DMS153 (cell line): ENCODE data around the gene TMEM63A.
"Not testable (repeated sequence)": the region's sequence is repeated elsewhere in the genome, so short reads cannot be mapped to it uniquely, and the experiment has no call there.

Experiments used
- DNase-seq: peaks from one replicate; lab custom pipeline; 2025; lab: John Stamatoyannopoulos, UW

Gene TMEM63A

GRCh38 chr1:225845571-225846259 lies 36.5 kb downstream of the TMEM63A start:
- peak; percentile 70 for DNase-seq

GRCh38 chr1:225845097-225845496 lies 37.1 kb downstream of the TMEM63A start:
- DNase-seq, result no peak

- no peak for DNase-seq
Measured at GRCh38 chr1:225844236-225845061, 37.7 kb downstream of the TMEM63A start.

GRCh38 chr1:225843426-225843795 lies 38.8 kb downstream of the TMEM63A start:
- no peak for DNase-seq

- no peak for DNase-seq
Measured at GRCh38 chr1:225842788-225843425, 39.3 kb downstream of the TMEM63A start.

GRCh38 chr1:225842074-225842473 lies 40.1 kb downstream of the TMEM63A start:
- no peak for DNase-seq

GRCh38 chr1:225840713-225841112 lies 41.5 kb downstream of the TMEM63A start:
- DNase-seq, result no peak

- no peak for DNase-seq
Measured at GRCh38 chr1:225840223-225840610, 42.0 kb downstream of the TMEM63A start.

- no peak for DNase-seq
Measured at GRCh38 chr1:225838793-225839192, 43.4 kb downstream of the TMEM63A start.

- DNase-seq, result not testable (repeated sequence)
Measured at GRCh38 chr1:225836296-225836695, 45.9 kb downstream of the TMEM63A start.

- no peak for DNase-seq
Measured at GRCh38 chr1:225835856-225836255, 46.3 kb downstream of the TMEM63A start.

- no peak for DNase-seq
Measured at GRCh38 chr1:225834417-225835329, 47.5 kb downstream of the TMEM63A start.

- DNase-seq, result no peak
Measured at GRCh38 chr1:225830841-225831240, 51.3 kb downstream of the TMEM63A start.

GRCh38 chr1:225828706-225829345 lies 53.4 kb downstream of the TMEM63A start:
- no peak for DNase-seq

- DNase-seq, result no peak
Measured at GRCh38 chr1:225827076-225827475, 55.1 kb downstream of the TMEM63A start.

- DNase-seq, result no peak
Measured at GRCh38 chr1:225825607-225826007, 56.6 kb downstream of the TMEM63A start.

GRCh38 chr1:225825078-225825477 lies 57.1 kb downstream of the TMEM63A start:
- DNase-seq, result peak; percentile 39

GRCh38 chr1:225824533-225824941 lies 57.6 kb downstream of the TMEM63A start:
- peak; percentile 80 for DNase-seq

- DNase-seq, result no peak
Measured at GRCh38 chr1:225823811-225824261, 58.3 kb downstream of the TMEM63A start.

GRCh38 chr1:225822655-225823403 lies 59.4 kb downstream of the TMEM63A start:
- no peak for DNase-seq
